Left lung (tissue), 10 donors: ENCODE results near the gene DPP8. TPM values are rescaled to one million over a fixed set of nuclear protein-coding genes. Genes with fewer than 3 reads are reported as not detected.
"Not testable (repeated sequence)": the region's sequence is repeated elsewhere in the genome, so short reads cannot be mapped to it uniquely, and the experiment has no call there.

Source experiments
- ATAC-seq: fragments of 200-7000 bp; cut with Tn5 transposase; one replicate; pipeline ENCODE4 v1.9.1; 2020; ENCODE audit warnings: moderate library complexity
- DNase-seq, 4 donors: peaks; one replicate each; pipeline ENCODE4 v3.0.0-alpha.2; 2013 to 2020
- H3K27ac ChIP-seq, 2 donors: fragments of 200-600 bp; sonication (generic) in 1 of 2; one replicate each; pipeline versions ENCODE4 v1.5.0 to v1.8.0; 2020 to 2021
- H3K27me3 ChIP-seq, 2 donors: fragments of 200-600 bp; sonication (generic) in 1 of 2; one replicate each; pipeline versions ENCODE4 v1.5.0 to v1.8.0; 2020 to 2021
- H3K36me3 ChIP-seq, 2 donors: fragments of 200-600 bp; sonication (generic) in 1 of 2; one replicate each; pipeline versions ENCODE4 v1.5.0 to v1.8.0; 2020 to 2021
- H3K4me1 ChIP-seq, 2 donors: fragments of 200-600 bp; one replicate each; pipeline ENCODE4 v1.8.0; 2021
- H3K4me3 ChIP-seq, 2 donors: fragments of 200-600 bp; sonication (generic) in 1 of 2; one replicate each; pipeline versions ENCODE4 v1.5.0 to v1.8.0; 2020 to 2021; ENCODE audit warnings: mild to moderate bottlenecking in 1 of 2
- H3K9me3 ChIP-seq, 2 donors: fragments of 200-600 bp; sonication (generic) in 1 of 2; one replicate each; pipeline versions ENCODE4 v1.5.0 to v1.8.0; 2020 to 2021
- CTCF ChIP-seq, 2 donors: fragments of 200-600 bp; sonication (generic) in 1 of 2; IDR thresholded peaks; one replicate each; pipeline versions ENCODE4 v1.5.0 to v1.8.0; 2021; ENCODE audit warnings: antibody characterized with exemption in 2 of 2
- intact Hi-C, 2 donors: fragments of 100-400 bp; cut with DNase I; formaldehyde crosslinking; loops; one replicate each; pipeline versions ENCODE4 v1.11.2 to v1.14.2; 2022
- polyA plus RNA-seq, 6 donors: library from polyadenylated mRNA; unstranded; fragments of 120-200 nt; gene quantifications; one replicate each; pipeline ENCODE4 v1.2.1, GENCODE V29; 2013; ENCODE audit not compliant: insufficient read length in 6 of 6
- total RNA-seq, 2 donors: library from RNA; stranded (reverse); fragmentation: NEBNext Ultra II Directional; extraction: Animal tissue kit (Norgen Biotek cat#: 25700); gene quantifications; one replicate each; pipeline ENCODE4 v1.2.1, GENCODE V29; 2021
- donor health status: DM: no; HTN: yes; CAD: no.
- donor health status: DM: no; HTN: no; CAD: no.

The DPP8 gene
- total and polyA plus RNA-seq, 8 donors = 30.1 to 35.0 (median 31.8) TPM

DNA sequence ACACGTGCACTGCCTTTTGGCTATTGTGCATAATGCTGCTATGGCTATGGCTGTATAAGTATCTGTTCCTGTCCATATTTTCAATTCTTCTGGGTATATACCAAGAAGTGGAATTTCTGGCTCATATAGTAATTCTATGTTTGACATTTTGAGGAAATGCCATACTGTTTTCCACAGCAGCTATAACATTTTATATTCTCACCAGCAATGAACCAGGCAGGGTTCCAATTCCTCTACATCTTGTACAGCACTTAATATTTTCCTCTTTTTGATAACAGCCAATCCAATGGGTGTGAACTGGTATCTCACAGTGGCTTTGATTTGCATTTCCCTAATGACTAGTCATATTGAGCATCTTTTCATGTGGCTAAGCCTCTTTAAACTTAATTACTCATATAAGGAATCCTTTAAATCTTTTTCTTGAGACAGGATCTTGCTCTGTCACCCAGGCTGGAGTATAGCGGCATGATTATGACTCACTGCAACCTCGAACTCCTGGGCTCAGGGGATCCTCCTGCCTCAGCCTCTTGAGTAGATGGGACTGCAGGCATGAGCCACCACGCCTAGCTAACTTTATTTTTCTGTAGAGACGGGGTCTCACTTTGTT is 56.6 kb downstream of the DPP8 start:
- intact Hi-C loops = no loop called here
- Histone ChIP-seq H3K9me3 (no peaks in the 10 kb centered on the region), H3K27me3 (no peaks in the 10 kb centered on the region), H3K27ac (no peak overlapping the region), H3K4me3 (no peak overlapping the region), H3K36me3 (peaks cover 0 to 100% of the 10 kb centered on the region in 2 donors), H3K4me1 (no peaks in the 10 kb centered on the region)
- no peak for DNase-seq
- no peak for TF ChIP-seq CTCF (IDR thresholded peaks at IDR 0.05)
- ATAC-seq = no peak

DNA sequence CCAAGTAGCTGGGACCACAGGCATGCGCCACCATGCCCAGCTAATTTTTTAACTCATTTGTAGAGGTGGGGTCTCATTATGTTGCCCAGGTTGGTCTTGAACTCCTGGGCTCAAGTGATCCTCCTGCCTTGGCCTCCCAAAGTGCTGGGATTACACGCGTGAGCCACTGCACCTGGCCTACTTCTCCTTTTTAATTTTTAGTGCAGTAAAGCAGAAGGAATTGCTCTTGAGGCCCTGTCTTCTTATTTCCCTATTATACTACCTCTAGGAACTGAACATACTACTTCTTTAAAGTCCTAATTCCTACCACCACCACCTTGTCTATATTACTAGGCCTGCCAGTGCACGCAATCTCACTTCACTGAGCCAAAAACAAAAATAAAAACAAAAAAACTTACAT is 62.2 kb downstream of the DPP8 start:
- ATAC-seq, DNase-seq, H3K9me3 ChIP-seq, H3K27me3 ChIP-seq, H3K4me1 ChIP-seq, intact Hi-C loops, H3K27ac ChIP-seq, H3K4me3 ChIP-seq: not testable (repeated sequence)
- peaks cover 0 to 100% of the 10 kb centered on the region in 2 donors for H3K36me3 ChIP-seq

GRCh38 chr15:65451989-65452388 is 65.5 kb downstream of the DPP8 start:
- Histone ChIP-seq H3K36me3 (peaks cover 0 to 98% of the 10 kb centered on the region in 2 donors), H3K27me3 (no peaks in the 10 kb centered on the region), H3K27ac (no peak overlapping the region), H3K9me3 (no peaks in the 10 kb centered on the region), H3K4me1 (no peaks in the 10 kb centered on the region), H3K4me3 (no peak overlapping the region)
- intact Hi-C loops = no loop called here
- ATAC-seq (no peak), DNase-seq (no peak)
- no peak for TF ChIP-seq CTCF (IDR thresholded peaks at IDR 0.05)

- ATAC-seq (no peak), DNase-seq (no peak)
- Histone ChIP-seq H3K4me3 (no peak overlapping the region), H3K4me1 (no peaks in the 10 kb centered on the region), H3K9me3 (no peaks in the 10 kb centered on the region), H3K27ac (no peak overlapping the region), H3K27me3 (no peaks in the 10 kb centered on the region), H3K36me3 (peaks cover 0 to 98% of the 10 kb centered on the region in 2 donors)
- intact Hi-C loops = no loop called here
- no peak for TF ChIP-seq CTCF (IDR thresholded peaks at IDR 0.05)
These were observed 66.9 kb downstream of the DPP8 start for GRCh38 chr15:65450556-65450955.

GRCh38 chr15:65447145-65447544 is 70.3 kb downstream of the DPP8 start:
- TF ChIP-seq CTCF (IDR thresholded peaks at IDR 0.05) = no peak
- DNase-seq (no peak), ATAC-seq (no peak)
- Histone ChIP-seq H3K4me3 (no peak overlapping the region), H3K27me3 (no peaks in the 10 kb centered on the region), H3K9me3 (no peaks in the 10 kb centered on the region), H3K36me3 (peaks cover 0 to 88% of the 10 kb centered on the region in 2 donors), H3K4me1 (no peaks in the 10 kb centered on the region), H3K27ac (no peak overlapping the region)
- intact Hi-C loops = no loop called here

DNA sequence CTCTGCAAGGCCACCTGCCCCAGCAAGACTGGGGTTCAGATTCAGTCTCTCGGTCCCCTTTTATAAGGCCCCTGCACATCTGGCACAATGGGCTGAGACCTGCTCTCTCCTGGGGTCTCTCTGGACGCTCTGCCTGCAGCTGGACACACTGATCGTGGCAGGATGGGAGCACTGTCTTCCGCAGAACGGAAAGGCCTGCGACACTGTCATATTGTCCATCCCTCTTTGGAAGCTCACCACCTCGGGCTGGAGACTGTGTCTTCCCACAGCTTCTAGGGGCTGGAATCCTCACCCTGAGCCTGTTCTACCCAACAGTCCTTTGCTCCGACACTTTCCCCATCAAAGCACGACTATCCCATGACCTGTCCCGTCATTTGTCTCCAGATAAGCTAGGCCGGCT is 83.3 kb downstream of the DPP8 start:
- no peaks in the 10 kb centered on the region for H3K9me3 ChIP-seq
- H3K27me3 ChIP-seq = no peaks in the 10 kb centered on the region
- no peak overlapping the region for H3K27ac ChIP-seq
- no peak for DNase-seq
- no peak for ATAC-seq
- H3K36me3 ChIP-seq = no peaks in the 10 kb centered on the region
- no peak for TF ChIP-seq CTCF (IDR thresholded peaks at IDR 0.05)
- H3K4me1 ChIP-seq = no peaks in the 10 kb centered on the region
- no peak overlapping the region for H3K4me3 ChIP-seq
- intact Hi-C loops = no loop called here
